Measurements from ENCODE around the gene FAM151B. TPM values are rescaled to one million over a fixed set of nuclear protein-coding genes. Genes with fewer than 3 reads are reported as not detected.
"Not testable (repeated sequence)": the region's sequence is repeated elsewhere in the genome, so short reads cannot be mapped to it uniquely, and the experiment has no call there.

Gene FAM151B
- total and polyA plus RNA-seq, 7 experiments from 2014 or later = 0.11 to 3.4 (median 0.43) TPM; not detected in 2

GRCh38 chr5:80466669-80467485, 21.0 kb upstream of the FAM151B start:
- H3K9me3 Mint-ChIP-seq = peaks cover 8 to 69% (median 37%) of the 10 kb centered on the region in 11 donors
- ChIA-PET CTCF (no interaction called here), POLR2A (no interaction called here)
- Histone ChIP-seq H3K27me3 (ENCODE audit: control insufficient read depth in 2 of 2, insufficient read depth in 2 of 2, low read length in 2 of 2) (no peaks in the 10 kb centered on the region), H3K36me3 (ENCODE audit: control insufficient read depth in 2 of 3, insufficient read depth in 3 of 3, low read length in 3 of 3) (peaks cover 0 to 18% (median 0%) of the 10 kb centered on the region in 3 experiments), H3K9me3 (ENCODE audit: control insufficient read depth in 2 of 3, low read length in 3 of 3) (peaks cover 0 to 19% (median 4%) of the 10 kb centered on the region in 3 experiments), H3K4me1 (ENCODE audit: control insufficient read depth in 2 of 2, insufficient read depth in 2 of 2, low read length in 2 of 2) (no peaks in the 10 kb centered on the region), H3K4me3 (ENCODE audit: low read length) (no peak overlapping the region), H3K27ac (ENCODE audit: low read depth, low read length) (no peak overlapping the region)
- H3K4me3 Mint-ChIP-seq = no peak overlapping the region
- DNase-seq = no peak
- ATAC-seq = no peak
- H3K4me1 Mint-ChIP-seq = no peaks in the 10 kb centered on the region
- peaks cover 39 to 89% (median 73%) of the 10 kb centered on the region in 5 donors for H3K36me3 Mint-ChIP-seq
- intact Hi-C loops (cut with micrococcal nuclease) = no loop called here
- H3K27ac Mint-ChIP-seq = no peak overlapping the region
- no peaks in the 10 kb centered on the region for H3K27me3 Mint-ChIP-seq

GRCh38 chr5:80468131-80468530, 19.8 kb upstream of the FAM151B start:
- Mint-ChIP-seq H3K4me3 (no peak overlapping the region), H3K9me3 (peaks cover 6 to 63% (median 33%) of the 10 kb centered on the region in 11 donors), H3K36me3 (peaks cover 32 to 85% (median 64%) of the 10 kb centered on the region in 5 donors), H3K27me3 (no peaks in the 10 kb centered on the region), H3K4me1 (no peaks in the 10 kb centered on the region), H3K27ac (no peak overlapping the region)
- ChIA-PET POLR2A (no interaction called here), CTCF (no interaction called here)
- Histone ChIP-seq H3K9me3 (ENCODE audit: control insufficient read depth in 2 of 3, low read length in 3 of 3) (peaks cover 0 to 14% (median 4%) of the 10 kb centered on the region in 3 experiments), H3K27ac (ENCODE audit: low read depth, low read length) (no peak overlapping the region), H3K4me3 (ENCODE audit: low read length) (no peak overlapping the region), H3K4me1 (ENCODE audit: control insufficient read depth in 2 of 2, insufficient read depth in 2 of 2, low read length in 2 of 2) (no peaks in the 10 kb centered on the region), H3K36me3 (ENCODE audit: control insufficient read depth in 2 of 3, insufficient read depth in 3 of 3, low read length in 3 of 3) (peaks cover 0 to 12% (median 0%) of the 10 kb centered on the region in 3 experiments), H3K27me3 (ENCODE audit: control insufficient read depth in 2 of 2, insufficient read depth in 2 of 2, low read length in 2 of 2) (no peaks in the 10 kb centered on the region)
- intact Hi-C loops (cut with micrococcal nuclease) = no loop called here
- ATAC-seq = no peak
- no peak for DNase-seq

- POLR2A ChIA-PET; intact Hi-C loops (cut with micrococcal nuclease); H3K27ac ChIP-seq (ENCODE audit: low read depth, low read length); H3K4me1 ChIP-seq (ENCODE audit: control insufficient read depth in 2 of 2, insufficient read depth in 2 of 2, low read length in 2 of 2); CTCF ChIA-PET; H3K27me3 ChIP-seq (ENCODE audit: control insufficient read depth in 2 of 2, insufficient read depth in 2 of 2, low read length in 2 of 2); DNase-seq; H3K27me3 Mint-ChIP-seq; H3K27ac Mint-ChIP-seq; H3K9me3 ChIP-seq (ENCODE audit: control insufficient read depth in 2 of 3, low read length in 3 of 3); H3K4me1 Mint-ChIP-seq; H3K4me3 ChIP-seq (ENCODE audit: low read length); ATAC-seq; H3K4me3 Mint-ChIP-seq: not testable (repeated sequence)
- peaks cover 5 to 41% (median 18%) of the 10 kb centered on the region in 11 donors for H3K9me3 Mint-ChIP-seq
- H3K36me3 ChIP-seq (ENCODE audit: control insufficient read depth in 2 of 3, insufficient read depth in 3 of 3, low read length in 3 of 3) = peaks cover 0 to 22% (median 6%) of the 10 kb centered on the region in 3 experiments
- H3K36me3 Mint-ChIP-seq = peaks cover 15 to 82% (median 56%) of the 10 kb centered on the region in 5 donors
Measured at GRCh38 chr5:80470631-80471030, 17.3 kb upstream of the FAM151B start.

- ATAC-seq = no peak
- Histone ChIP-seq H3K4me1 (ENCODE audit: control insufficient read depth in 2 of 2, insufficient read depth in 2 of 2, low read length in 2 of 2) (no peaks in the 10 kb centered on the region), H3K4me3 (ENCODE audit: low read length) (no peak overlapping the region), H3K27me3 (ENCODE audit: control insufficient read depth in 2 of 2, insufficient read depth in 2 of 2, low read length in 2 of 2) (no peaks in the 10 kb centered on the region), H3K27ac (ENCODE audit: low read depth, low read length) (no peak overlapping the region), H3K36me3 (ENCODE audit: control insufficient read depth in 2 of 3, insufficient read depth in 3 of 3, low read length in 3 of 3) (peaks cover 0 to 23% (median 6%) of the 10 kb centered on the region in 3 experiments), H3K9me3 (ENCODE audit: control insufficient read depth in 2 of 3, low read length in 3 of 3) (peaks cover 0 to 4% (median 4%) of the 10 kb centered on the region in 3 experiments)
- POLR2A ChIA-PET = no interaction called here
- Mint-ChIP-seq H3K9me3 (peaks cover 0 to 24% (median 11%) of the 10 kb centered on the region in 11 donors), H3K4me3 (no peak overlapping the region), H3K27ac (no peak overlapping the region), H3K4me1 (no peaks in the 10 kb centered on the region), H3K27me3 (no peaks in the 10 kb centered on the region), H3K36me3 (peaks cover 4 to 48% (median 26%) of the 10 kb centered on the region in 5 donors)
- intact Hi-C loops (cut with micrococcal nuclease) = no loop called here
- DNase-seq = no peak
- CTCF ChIA-PET = no interaction called here
Measured at GRCh38 chr5:80474929-80475328, 13.0 kb upstream of the FAM151B start.

GRCh38 chr5:80479713-80480112, 8.2 kb upstream of the FAM151B start:
- H3K9me3 Mint-ChIP-seq = peaks cover 0 to 29% (median 8%) of the 10 kb centered on the region in 11 donors
- ChIA-PET POLR2A (no interaction called here), CTCF (no interaction called here)
- H3K4me1 Mint-ChIP-seq = peaks cover 0 to 7% (median 0%) of the 10 kb centered on the region in 7 donors
- Histone ChIP-seq H3K36me3 (ENCODE audit: control insufficient read depth in 2 of 3, insufficient read depth in 3 of 3, low read length in 3 of 3) (peaks cover 0 to 12% (median 6%) of the 10 kb centered on the region in 3 experiments), H3K27ac (ENCODE audit: low read depth, low read length) (no peak overlapping the region), H3K4me3 (ENCODE audit: low read length) (no peak overlapping the region), H3K27me3 (ENCODE audit: control insufficient read depth in 2 of 2, insufficient read depth in 2 of 2, low read length in 2 of 2) (no peaks in the 10 kb centered on the region), H3K9me3 (ENCODE audit: control insufficient read depth in 2 of 3, low read length in 3 of 3) (no peaks in the 10 kb centered on the region), H3K4me1 (ENCODE audit: control insufficient read depth in 2 of 2, insufficient read depth in 2 of 2, low read length in 2 of 2) (no peaks in the 10 kb centered on the region)
- H3K36me3 Mint-ChIP-seq = peaks cover 4 to 43% (median 31%) of the 10 kb centered on the region in 5 donors
- H3K4me3 Mint-ChIP-seq = no peak overlapping the region
- ATAC-seq = no peak
- H3K27me3 Mint-ChIP-seq = no peaks in the 10 kb centered on the region
- DNase-seq = no peak
- H3K27ac Mint-ChIP-seq = no peak overlapping the region
- intact Hi-C loops (cut with micrococcal nuclease) = loop anchor here (2.0 to 10.0 kb wide), 6 partner anchors 178 to 819 kb away; no protein-coding TSS in a partner anchor

GRCh38 chr5:80480354-80480753, 7.5 kb upstream of the FAM151B start:
- Mint-ChIP-seq H3K27me3 (no peaks in the 10 kb centered on the region), H3K9me3 (peaks cover 0 to 29% (median 8%) of the 10 kb centered on the region in 11 donors), H3K4me1 (peaks cover 0 to 7% (median 0%) of the 10 kb centered on the region in 7 donors), H3K4me3 (no peak overlapping the region), H3K36me3 (peaks cover 2 to 38% (median 31%) of the 10 kb centered on the region in 5 donors), H3K27ac (no peak overlapping the region)
- H3K27ac ChIP-seq (ENCODE audit: low read depth, low read length) = no peak overlapping the region
- peaks cover 0 to 6% (median 0%) of the 10 kb centered on the region in 3 experiments for H3K36me3 ChIP-seq (ENCODE audit: control insufficient read depth in 2 of 3, insufficient read depth in 3 of 3, low read length in 3 of 3)
- no peaks in the 10 kb centered on the region for H3K9me3 ChIP-seq (ENCODE audit: control insufficient read depth in 2 of 3, low read length in 3 of 3)
- ChIA-PET POLR2A (no interaction called here), CTCF (no interaction called here)
- DNase-seq (no peak), ATAC-seq (no peak)
- no peaks in the 10 kb centered on the region for H3K27me3 ChIP-seq (ENCODE audit: control insufficient read depth in 2 of 2, insufficient read depth in 2 of 2, low read length in 2 of 2)
- intact Hi-C loops (cut with micrococcal nuclease) = loop anchor here (2.0 to 10.0 kb wide), 6 partner anchors 177 to 818 kb away; no protein-coding TSS in a partner anchor
- no peak overlapping the region for H3K4me3 ChIP-seq (ENCODE audit: low read length)
- H3K4me1 ChIP-seq (ENCODE audit: control insufficient read depth in 2 of 2, insufficient read depth in 2 of 2, low read length in 2 of 2) = no peaks in the 10 kb centered on the region

Measured in naive thymus-derived CD4-positive, alpha-beta T cell (primary cell).